ENCODE measurements around the gene PLEKHM3. TPM values are rescaled to one million over a fixed set of nuclear protein-coding genes. Genes with fewer than 3 reads are reported as not detected.
A peak's percentile ranks its signal among the peaks of the same experiment; 100 is the strongest.

Gene PLEKHM3
- total and polyA plus RNA-seq, 2 of the 13 experiments (the other 11 are each of a cell fraction or from before 2014, with no cell fraction given), result 4.5 to 4.7 TPM

- TF ChIP-seq ARID5B (CRISPR knock-in tag; IDR thresholded peaks at IDR 0.05), result peak; percentile 54
Observed at GRCh38 chr2:207835805-207836204, 189.5 kb downstream of the PLEKHM3 start (continued).

- DNase-seq (ENCODE audit: low spot score) (peak; percentile 87), FAIRE-seq (peak; percentile 78), ATAC-seq (peak; percentile 33)
- Histone ChIP-seq H2AFZ (ENCODE audit: low read length) (no peak overlapping the region), H3K27me3 (ENCODE audit: control insufficient read depth in 1 of 2, insufficient read depth in 2 of 2, low read length in 2 of 2) (no peaks in the 10 kb centered on the region), H3K36me3 (replicated peaks in 1 of 2; ENCODE audit: control insufficient read depth in 1 of 2, insufficient read depth in 2 of 2, low read length in 2 of 2) (no peaks in the 10 kb centered on the region), H3K4me3 (replicated peaks in 1 of 3; ENCODE audit: insufficient read depth in 1 of 3, low read depth in 2 of 3, low read length in 3 of 3) (no peak overlapping the region), H3K4me1 (ENCODE audit: insufficient read depth, low read length) (peaks cover 80% of the 10 kb centered on the region), H3K27ac (ENCODE audit: extremely low read length, insufficient read depth, low read length) (peak overlapping the region; percentile 16), H4K20me1 (ENCODE audit: insufficient read depth, low read length) (no peaks in the 10 kb centered on the region), H3K9ac (ENCODE audit: insufficient read depth, low read depth, low read length) (no peak overlapping the region), H3K9me3 (ENCODE audit: low read length) (no peaks in the 10 kb centered on the region), H3K4me2 (ENCODE audit: low read depth, low read length) (no peak overlapping the region), H3K79me2 (ENCODE audit: insufficient read depth, low read length) (no peaks in the 10 kb centered on the region)
- WGBS (ENCODE audit: low lambda C conversion rate), result 31% methylated on average over 3 of the region's 3 CpGs
- no TSS peak for BruUV-seq (replicated peaks)
- CTCF ChIA-PET (ENCODE audit: low intra/inter-chr PET ratio, low total read pairs), result no interaction called here
- intact Hi-C loops (cut with micrococcal nuclease; ENCODE audit: unreplicated experiment) (no loop called here), in situ Hi-C loops (cut with HindIII; ENCODE audit: extremely low pct_ligation_motif_present, low pct_unique_long_range_greater_than_20kb) (no loop called here)
- POLR2A ChIA-PET, result interaction anchor here (0.6 to 10.2 kb wide), 7 partner anchors 11 to 180 kb away, joined by 3 to 303 read pairs (median 5); partner anchors contain the start of gene FZD5
- TF ChIP-seq ZNF609 (CRISPR knock-in tag; IDR thresholded peaks at IDR 0.05; ENCODE audit: borderline replicate concordance) (peak; percentile 29; the same call in 1 of the 2 replicates), ZNF543 (CRISPR knock-in tag; IDR thresholded peaks at IDR 0.05) (no peak), FOXP1 (IDR thresholded peaks at IDR 0.05) (no peak), FOXP1 (CRISPR knock-in tag; IDR thresholded peaks at IDR 0.05) (peak; percentile 64; the same call in 1 of the 2 replicates), SALL1 (CRISPR knock-in tag; IDR thresholded peaks at IDR 0.05) (peak; percentile 33; the same call in 1 of the 2 replicates), SOX5 (CRISPR knock-in tag; IDR thresholded peaks at IDR 0.05; ENCODE audit: borderline replicate concordance) (peak; percentile 70; the same call in 1 of the 2 replicates), ZNF280D (CRISPR knock-in tag; IDR thresholded peaks at IDR 0.05) (no peak), NR2F1 (CRISPR knock-in tag; IDR thresholded peaks at IDR 0.05) (peak in 1 of 2 experiments; percentile 74; a peak in 2 of 4 replicates)
Observed at GRCh38 chr2:207833251-207833751, 192.0 kb downstream of the PLEKHM3 start.

Measured in HepG2 (cell line).